Astrocyte (in vitro differentiated cells and primary cell): ENCODE results near the gene HOXB6.
A peak's percentile ranks its signal among the peaks of the same experiment; 100 is the strongest.

Source experiments
- EZH2 ChIP-seq: IDR thresholded peaks from 2 replicates; pipeline ENCODE4 v1.6.1; 2012; ENCODE audit warnings: mild to moderate bottlenecking, low read length, inconsistent platforms; ENCODE audit not compliant: insufficient read depth
- TF ChIP-seq, protein P1 (sequence below): IDR thresholded peaks from 2 replicates; pipeline ENCODE4 v1.5.1; 2011; ENCODE audit warnings: low read depth, mild to moderate bottlenecking, inconsistent platforms, low read length, moderate library complexity; ENCODE audit not compliant: insufficient read depth

DNA sequence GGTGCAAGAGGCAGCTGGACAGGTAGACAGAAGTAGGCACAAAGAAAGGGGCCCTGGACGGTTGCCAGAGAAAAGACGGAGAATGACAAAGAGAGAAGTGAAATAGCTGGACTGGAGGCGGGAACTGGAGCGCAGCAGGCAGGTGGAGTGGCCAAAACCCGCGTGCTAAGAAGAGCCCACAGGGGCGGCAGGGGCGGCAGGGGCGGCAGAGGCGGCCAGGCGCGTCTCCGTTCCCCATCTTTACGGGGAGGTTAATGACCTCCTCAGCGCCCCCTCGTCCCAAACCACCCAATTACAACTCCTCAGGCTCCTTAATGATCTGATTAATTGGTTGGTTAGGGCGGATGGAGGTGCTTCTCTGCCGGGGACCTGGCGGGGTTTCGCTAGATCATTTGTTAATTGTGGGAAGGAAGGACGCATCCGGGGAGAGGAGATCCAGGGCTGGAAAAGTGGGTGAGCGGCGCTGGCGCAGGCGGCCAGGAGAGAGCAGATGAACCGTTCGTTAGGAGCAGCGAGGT lies 36.8 kb upstream of the HOXB6 start:
- TF ChIP-seq, protein P1, sequence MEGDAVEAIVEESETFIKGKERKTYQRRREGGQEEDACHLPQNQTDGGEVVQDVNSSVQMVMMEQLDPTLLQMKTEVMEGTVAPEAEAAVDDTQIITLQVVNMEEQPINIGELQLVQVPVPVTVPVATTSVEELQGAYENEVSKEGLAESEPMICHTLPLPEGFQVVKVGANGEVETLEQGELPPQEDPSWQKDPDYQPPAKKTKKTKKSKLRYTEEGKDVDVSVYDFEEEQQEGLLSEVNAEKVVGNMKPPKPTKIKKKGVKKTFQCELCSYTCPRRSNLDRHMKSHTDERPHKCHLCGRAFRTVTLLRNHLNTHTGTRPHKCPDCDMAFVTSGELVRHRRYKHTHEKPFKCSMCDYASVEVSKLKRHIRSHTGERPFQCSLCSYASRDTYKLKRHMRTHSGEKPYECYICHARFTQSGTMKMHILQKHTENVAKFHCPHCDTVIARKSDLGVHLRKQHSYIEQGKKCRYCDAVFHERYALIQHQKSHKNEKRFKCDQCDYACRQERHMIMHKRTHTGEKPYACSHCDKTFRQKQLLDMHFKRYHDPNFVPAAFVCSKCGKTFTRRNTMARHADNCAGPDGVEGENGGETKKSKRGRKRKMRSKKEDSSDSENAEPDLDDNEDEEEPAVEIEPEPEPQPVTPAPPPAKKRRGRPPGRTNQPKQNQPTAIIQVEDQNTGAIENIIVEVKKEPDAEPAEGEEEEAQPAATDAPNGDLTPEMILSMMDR = no peak
- peak; percentile 6 for TF ChIP-seq EZH2
